Panc1 (cell line): ENCODE measurements around the gene CA10.

Experiments
- CTCF ChIP-seq: fragments of 450-650 bp; IDR thresholded peaks from 2 replicates; pipeline ENCODE4 v1.5.1; 2017; ENCODE audit warnings: mild to moderate bottlenecking
- POLR2AphosphoS5 ChIP-seq: IDR thresholded peaks from 2 replicates; pipeline ENCODE4 v1.6.1; 2012; ENCODE audit warnings: mild to moderate bottlenecking, low read depth, low read length, moderate library complexity
- REST ChIP-seq, 2 experiments: IDR thresholded peaks; 2 replicates each; pipeline ENCODE4 v1.6.1; 2011 to 2012; ENCODE audit warnings: low read depth in 2 of 2, control low read depth in 1 of 2, low read length in 1 of 2, mild to moderate bottlenecking in 1 of 2, moderate library complexity in 1 of 2; ENCODE audit not compliant: insufficient read depth in 1 of 2
- SIN3A ChIP-seq: IDR thresholded peaks from 2 replicates; pipeline ENCODE4 v1.6.1; 2012; ENCODE audit warnings: low read depth, mild to moderate bottlenecking, low read length, moderate library complexity, borderline replicate concordance; ENCODE audit not compliant: insufficient read depth
- TCF7L2 ChIP-seq: IDR thresholded peaks from 2 replicates; pipeline ENCODE4 v1.6.1; 2011; ENCODE audit warnings: mild to moderate bottlenecking, low read depth, low read length, inconsistent platforms

GRCh38 chr17:52128721-52129120 lies 29.8 kb downstream of the CA10 start:
- TF ChIP-seq CTCF (no peak), POLR2AphosphoS5 (no peak), SIN3A (no peak), REST (IDR thresholded peaks at IDR 0.05; ENCODE audit: insufficient read depth in 1 of 2, low read depth in 2 of 2, low read length in 1 of 2) (no peak), TCF7L2 (no peak)
